NCI-H2196 treated with DMSO at 0.1 percent for 48 hours (cell line): ENCODE data around the gene WDR59.
"Not testable (repeated sequence)": the region's sequence is repeated elsewhere in the genome, so short reads cannot be mapped to it uniquely, and the experiment has no call there.

ENCODE experiments used
- DNase-seq: peaks from one replicate; lab custom pipeline; 2025; ENCODE audit not compliant: unreplicated experiment; lab: John Stamatoyannopoulos, UW

The WDR59 gene

DNA sequence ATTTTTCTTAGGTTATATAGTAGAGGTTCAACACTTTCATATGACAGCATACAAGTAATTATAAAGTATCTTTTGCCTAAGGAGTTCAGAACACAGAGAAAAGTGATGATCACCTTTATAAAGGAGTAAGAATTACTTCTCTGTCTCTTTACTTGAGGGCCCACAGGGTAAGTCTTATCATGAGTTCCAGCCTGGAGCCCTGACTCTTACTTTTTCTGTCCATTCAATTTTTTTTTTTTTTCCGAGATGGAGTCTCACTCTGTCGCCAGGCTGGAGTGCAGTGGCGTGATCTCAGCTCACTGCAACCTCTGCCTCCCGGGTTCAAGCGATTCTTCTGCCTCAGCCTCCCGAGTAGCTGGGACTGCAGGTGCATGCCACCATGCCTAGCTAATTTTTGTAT, 28.2 kb upstream of the WDR59 start:
- not testable (repeated sequence) for DNase-seq

- DNase-seq = no peak
These were observed 27.6 kb upstream of the WDR59 start for GRCh38 chr16:75012380-75013081.

GRCh38 chr16:75011634-75012307, 26.8 kb upstream of the WDR59 start:
- DNase-seq = no peak

- DNase-seq = no peak
These were observed 25.5 kb upstream of the WDR59 start for GRCh38 chr16:75010427-75010826.

GRCh38 chr16:75007443-75007842, 22.5 kb upstream of the WDR59 start:
- no peak for DNase-seq

GRCh38 chr16:75005697-75006096, 20.8 kb upstream of the WDR59 start:
- no peak for DNase-seq

GRCh38 chr16:75004460-75004859, 19.5 kb upstream of the WDR59 start:
- DNase-seq = no peak

GRCh38 chr16:75003931-75004330, 19.0 kb upstream of the WDR59 start:
- no peak for DNase-seq

DNA sequence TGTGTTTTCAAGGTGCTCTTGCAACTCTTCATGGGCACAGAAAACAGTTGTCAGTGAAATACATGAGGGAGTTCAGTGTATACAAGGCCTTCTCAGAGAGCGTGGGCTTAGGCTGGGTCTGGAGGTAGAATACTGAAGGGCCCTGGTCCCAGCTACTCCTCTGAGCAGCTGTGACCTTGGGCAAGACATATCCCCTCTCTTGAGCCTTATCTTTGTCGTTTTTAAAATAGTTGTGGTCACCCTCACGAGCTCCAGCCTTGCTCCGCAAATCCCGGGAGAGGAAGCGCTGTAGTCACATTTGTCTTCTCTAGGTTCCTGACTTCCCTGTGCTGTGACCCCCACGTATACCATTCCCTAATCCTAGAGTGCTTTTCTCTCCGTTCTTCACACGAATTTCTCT, 17.6 kb upstream of the WDR59 start:
- DNase-seq = no peak

DNA sequence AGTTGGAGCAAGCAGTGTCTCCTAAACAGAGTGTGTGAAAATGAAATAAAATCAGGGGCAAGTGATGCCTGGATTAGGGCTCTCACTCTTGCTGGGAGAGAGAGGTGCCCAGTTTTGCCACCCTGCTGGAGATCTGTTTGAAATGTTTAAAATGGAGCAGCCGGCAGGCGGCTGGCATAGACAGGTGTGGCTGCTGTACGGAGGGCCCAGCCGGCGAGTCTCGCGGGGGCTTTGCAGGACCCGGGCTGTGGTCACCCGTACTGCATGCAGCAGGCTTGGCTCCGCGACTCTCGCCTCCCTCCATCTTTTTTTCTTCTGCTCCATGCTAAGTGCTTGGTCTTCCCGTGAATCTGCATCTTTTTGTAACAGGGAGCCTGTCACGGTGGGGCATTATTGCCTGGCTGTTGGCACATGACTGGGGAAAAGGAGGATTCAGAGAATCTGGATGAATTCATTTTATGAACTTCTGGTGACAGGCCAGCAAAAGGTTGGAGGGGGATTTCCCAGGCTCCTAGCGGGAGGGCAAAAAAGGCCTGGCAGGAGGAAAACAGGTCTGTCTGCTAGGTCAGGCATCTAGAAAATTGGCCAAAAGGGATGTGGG, 15.7 kb upstream of the WDR59 start:
- DNase-seq = no peak

GRCh38 chr16:74999609-75000480, 14.9 kb upstream of the WDR59 start:
- DNase-seq = no peak

DNA sequence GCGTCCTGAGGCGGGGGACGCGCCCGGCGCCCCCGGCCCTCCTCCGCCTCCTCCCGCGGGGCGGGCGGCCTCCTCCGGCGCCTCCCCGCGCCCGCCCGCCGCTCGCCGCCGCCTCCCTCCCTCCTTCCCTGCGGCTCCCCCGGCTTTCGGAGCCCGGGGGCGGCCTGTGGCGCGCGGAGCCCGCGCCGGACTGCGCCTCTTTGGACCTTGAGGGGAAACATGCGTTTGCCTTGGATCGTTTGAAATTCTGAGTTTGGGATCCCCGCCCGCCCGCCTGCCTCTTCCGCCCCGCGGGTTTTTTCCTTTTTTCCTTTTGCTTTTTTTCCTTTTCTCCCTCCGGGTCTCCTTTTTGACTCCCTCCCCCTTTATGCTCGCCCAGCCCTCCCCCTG, 14.3 kb upstream of the WDR59 start:
- no peak for DNase-seq

DNA sequence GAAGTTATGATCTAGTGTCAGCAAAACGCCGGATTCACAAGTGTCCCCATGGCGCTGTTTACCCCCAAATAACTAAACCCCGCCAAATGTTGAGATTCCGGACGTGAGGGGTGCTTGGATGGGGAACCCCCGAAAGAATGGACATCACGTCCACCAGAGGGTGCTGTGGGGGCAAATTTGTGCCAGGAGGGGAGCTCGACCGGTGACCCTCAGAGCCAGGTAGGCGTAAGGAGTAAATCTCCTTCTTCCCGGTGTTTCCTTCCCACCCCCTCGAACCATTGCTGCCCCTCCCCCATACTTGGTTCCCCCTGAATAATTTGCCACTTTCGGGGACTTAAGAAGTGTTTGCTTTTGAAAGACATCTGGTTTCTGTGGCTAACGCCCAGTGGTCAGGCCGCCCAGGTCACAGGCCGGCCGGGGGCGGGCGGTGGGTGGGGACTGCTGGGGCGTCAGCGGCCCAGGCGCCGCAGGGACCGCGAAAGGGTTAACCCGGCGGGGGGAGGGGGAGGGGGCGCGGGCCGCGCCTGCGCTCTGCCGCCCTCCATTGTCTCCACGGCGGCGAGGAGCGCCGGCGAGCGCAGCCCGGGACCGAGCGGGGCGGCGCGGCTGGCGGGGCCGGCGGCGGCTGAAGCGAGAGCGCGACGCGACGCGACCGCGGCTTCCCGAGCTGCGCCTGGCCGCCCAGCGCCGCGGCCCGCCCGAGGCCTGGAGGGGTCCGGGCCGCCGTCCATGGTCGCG, 13.7 kb upstream of the WDR59 start, which contains the start of gene ZNRF1:
Gene ZNRF1, plus strand, starts transcription at position 544 of the 738 bp plus-strand sequence. CDS start 648 bp downstream, outside the sequence.
- DNase-seq = peak; percentile 37

DNA sequence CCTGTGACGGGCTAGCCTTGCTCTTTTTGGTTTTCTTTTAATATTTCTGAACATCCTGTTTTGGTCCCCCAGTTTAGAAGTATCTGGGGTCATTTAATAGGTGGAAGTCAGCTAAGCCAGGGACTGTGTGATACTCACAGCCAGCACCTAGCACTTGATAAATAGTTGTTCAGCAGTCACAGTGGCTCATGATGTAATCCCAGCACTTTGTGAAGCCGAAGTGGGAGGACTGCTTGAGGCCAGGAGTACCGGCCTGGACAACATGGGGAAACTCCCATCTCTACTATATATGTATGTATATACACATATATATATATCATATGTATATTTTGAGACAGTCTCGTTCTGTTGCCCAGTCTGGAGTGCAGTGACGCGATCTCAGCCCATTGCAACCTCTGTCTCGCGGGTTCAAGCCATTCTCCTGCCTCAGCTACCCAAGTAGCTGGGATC, 12.1 kb upstream of the WDR59 start:
- no peak for DNase-seq

DNA sequence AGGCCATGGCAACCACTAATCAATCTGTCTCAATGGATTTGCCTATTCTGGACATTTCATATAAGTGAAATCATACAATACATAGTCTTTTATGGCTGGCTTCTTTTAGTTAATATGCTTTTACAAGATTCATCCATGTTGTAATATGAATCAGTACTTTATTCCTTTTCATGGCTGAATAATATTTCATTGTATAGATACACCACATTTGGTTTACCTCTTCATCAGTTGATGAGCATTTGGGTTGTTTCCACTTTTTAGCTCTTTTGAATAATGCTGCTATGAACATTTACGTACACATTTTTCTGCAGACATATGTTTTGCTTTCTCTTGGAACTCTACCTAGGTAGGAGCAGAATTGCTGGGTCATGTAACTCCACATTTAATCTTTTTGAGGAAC, 11.1 kb upstream of the WDR59 start:
- no peak for DNase-seq

GRCh38 chr16:74991593-74992403, 6.9 kb upstream of the WDR59 start:
- DNase-seq = no peak

- no peak for DNase-seq
These were observed 6.3 kb upstream of the WDR59 start for GRCh38 chr16:74991268-74991592.

DNA sequence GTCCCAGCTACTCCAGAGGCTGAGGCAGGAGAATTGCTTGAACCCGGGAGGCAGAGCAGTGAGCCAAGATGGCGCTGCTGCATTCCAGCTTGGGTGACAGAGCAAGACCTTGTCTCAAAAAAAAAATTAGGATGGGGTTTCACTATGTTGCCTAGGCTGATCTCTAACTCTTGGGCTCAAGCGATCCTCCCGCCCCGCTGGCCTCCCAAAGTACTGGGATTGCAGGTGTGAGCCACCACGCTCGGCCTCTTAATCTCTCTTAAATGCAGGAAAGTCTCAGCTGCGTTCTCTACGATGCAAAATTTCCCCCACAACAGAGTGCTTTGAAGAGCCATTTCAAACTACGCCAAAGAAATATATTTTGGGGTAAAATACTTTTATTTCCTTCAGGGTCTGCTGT, 5.9 kb upstream of the WDR59 start:
- DNase-seq = no peak

DNA sequence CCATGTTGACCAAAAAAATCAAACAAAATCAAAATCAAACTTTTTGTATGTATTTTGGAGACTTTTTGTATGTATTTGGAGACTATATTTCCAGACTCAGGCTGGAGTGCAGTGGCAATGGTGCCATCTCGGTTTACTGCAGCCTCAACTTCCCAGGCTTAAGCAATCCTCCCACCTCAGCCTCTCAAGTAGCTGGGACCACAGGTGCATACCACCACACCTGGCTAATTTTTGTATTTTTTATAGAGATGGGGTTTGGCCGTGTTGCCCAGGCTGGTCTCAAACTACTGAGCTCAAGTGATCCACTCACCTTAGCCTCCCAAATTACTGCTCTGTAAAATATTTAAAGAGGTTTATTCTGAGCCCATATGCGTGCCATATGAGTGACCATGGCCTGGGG, 4.9 kb upstream of the WDR59 start:
- DNase-seq = not testable (repeated sequence)
